K562 (cell line): Measurements from ENCODE around the gene TAF4. TPM values are rescaled to one million over a fixed set of nuclear protein-coding genes. Genes with fewer than 3 reads are reported as not detected.
A peak's percentile ranks its signal among the peaks of the same experiment; 100 is the strongest.

Experiments used
- CHD1 ChIP-seq: fragments of 200-600 bp; sonication (generic); IDR thresholded peaks from one replicate; pipeline ENCODE4 v1.6.1; 2012; ENCODE audit warnings: mild to moderate bottlenecking, moderate library complexity, low read length, inconsistent platforms
- CREB1 ChIP-seq, 2 experiments: sonication (generic) in 1 of 2; formaldehyde crosslinking in 1 of 2; IDR thresholded peaks; 2 replicates each; pipeline versions ENCODE4 v1.6.1 to v1.8.0; 2012 to 2022; ENCODE audit warnings: inconsistent platforms in 1 of 2, mild to moderate bottlenecking in 1 of 2, missing genetic modification reagents in 1 of 2, moderate library complexity in 1 of 2
- EGR1 ChIP-seq: fragments of 450-650 bp; conservative IDR thresholded peaks from 2 replicates; pipeline ENCODE4 v1.6.1; 2017; ENCODE audit warnings: mild to moderate bottlenecking
- EP400 ChIP-seq: fragments of 450-650 bp; IDR thresholded peaks from 2 replicates; pipeline ENCODE4 v1.6.1; 2017; ENCODE audit warnings: antibody characterized with exemption, mild to moderate bottlenecking, moderate library complexity
- FIP1L1 ChIP-seq: fragments of 200-400 bp; formaldehyde crosslinking; IDR thresholded peaks from 2 replicates; pipeline ENCODE4 v1.6.1; 2018; ENCODE audit warnings: mild to moderate bottlenecking, low read depth, low read length; ENCODE audit not compliant: poor library complexity, severe bottlenecking
- HSF4 ChIP-seq: fragments of 250-450 bp; sonication (Bioruptor Pico); IDR thresholded peaks from 2 replicates; pipeline ENCODE4 v2.1.2; 2022; ENCODE audit warnings: mild to moderate bottlenecking, moderate library complexity, borderline replicate concordance
- KLF16 ChIP-seq: IDR thresholded peaks from 2 replicates; pipeline ENCODE4 v1.6.1; 2016; ENCODE audit warnings: antibody characterized with exemption
- L3MBTL2 ChIP-seq: fragments of 450-650 bp; IDR thresholded peaks from 2 replicates; pipeline ENCODE4 v1.6.1; 2016; ENCODE audit warnings: mild to moderate bottlenecking, moderate library complexity
- NFRKB ChIP-seq: fragments of 450-650 bp; IDR thresholded peaks from 2 replicates; pipeline ENCODE4 v1.6.1; 2016; ENCODE audit warnings: low read depth
- NR2C2 ChIP-seq, 2 experiments: fragments of 200-800 bp in 1 of 2; sonication (Bioruptor generic) in 1 of 2; sonication (generic) in 1 of 2; formaldehyde crosslinking in 1 of 2; IDR thresholded peaks; 2 replicates each; pipeline versions ENCODE4 v1.6.1 to v1.8.0; 2016 to 2022; ENCODE audit warnings: mild to moderate bottlenecking in 1 of 2, missing compliant biosample characterization in 1 of 2, missing genetic modification characterization in 1 of 2, missing genetic modification reagents in 1 of 2
- PML ChIP-seq: IDR thresholded peaks from 2 replicates; pipeline ENCODE4 v1.6.1; 2012; ENCODE audit warnings: low read length, inconsistent platforms
- POLR2A ChIP-seq: fragments of 450-650 bp; conservative IDR thresholded peaks from 2 replicates; pipeline ENCODE4 v1.6.1; 2016
- PREB ChIP-seq: sonication (generic); formaldehyde crosslinking; IDR thresholded peaks from 2 replicates; pipeline ENCODE4 v1.8.1; 2023; ENCODE audit warnings: mild to moderate bottlenecking, missing genetic modification reagents
- RB1 ChIP-seq: fragments of 450-650 bp; IDR thresholded peaks from 2 replicates; pipeline ENCODE4 v1.6.1; 2017; ENCODE audit warnings: low read depth, mild to moderate bottlenecking
- ZBTB11 ChIP-seq, 3 experiments: fragments of 200-800 bp in 1 of 3; fragments of 250-450 bp in 1 of 3; fragments of 450-650 bp in 1 of 3; sonication (Bioruptor Pico) in 1 of 3; sonication (Bioruptor generic) in 1 of 3; formaldehyde crosslinking in 1 of 3; IDR thresholded peaks; 2 replicates each; pipeline versions ENCODE4 v1.6.1 to v1.8.0; 2016 to 2022; ENCODE audit warnings: mild to moderate bottlenecking in 2 of 3, missing genetic modification characterization in 2 of 3, missing compliant biosample characterization in 1 of 3, moderate library complexity in 1 of 3
- ZBTB7A ChIP-seq: IDR thresholded peaks from 2 replicates; pipeline ENCODE4 v1.6.1; 2011; ENCODE audit warnings: low read depth, mild to moderate bottlenecking, low read length, moderate library complexity, borderline replicate concordance; ENCODE audit not compliant: control insufficient read depth
- ZNF384 ChIP-seq: IDR thresholded peaks from 2 replicates; pipeline ENCODE4 v1.6.1; 2012; ENCODE audit warnings: low read depth, low read length, improper control_type of control experiment
- ZNF395 ChIP-seq: fragments of 200-800 bp; sonication (Bioruptor generic); IDR thresholded peaks from 2 replicates; pipeline ENCODE4 v1.6.1; 2017; ENCODE audit warnings: missing genetic modification characterization, missing compliant biosample characterization
- ZNF639 ChIP-seq, 2 experiments: fragments of 200-800 bp in 1 of 2; sonication (Bioruptor generic) in 1 of 2; sonication (generic) in 1 of 2; formaldehyde crosslinking in 1 of 2; IDR thresholded peaks in 1 of 2; conservative IDR thresholded peaks in 1 of 2; 2 replicates each; pipeline versions ENCODE4 v1.5.0 to v1.6.1; 2016 to 2020; ENCODE audit warnings: missing compliant biosample characterization in 1 of 2, missing genetic modification characterization in 1 of 2, missing genetic modification reagents in 1 of 2
- polyA plus RNA-seq, 8 experiments: library from polyadenylated mRNA; depleted of rRNA in 4 of 8; stranded (reverse) in 5 of 8; unstranded in 3 of 8; fragments of >200 nt; fragmentation: Nextera tagmentation in 2 of 8; fragmentation: Illumina TruSeq in 1 of 8; extraction: Ambion mirVana in 2 of 8; extraction: Trizol in 1 of 8; gene quantifications; 2 replicates each; pipeline versions ENCODE4 v1.2.1 to v1.2.3, GENCODE V29; 2011 to 2014; ENCODE audit warnings: inconsistent platforms in 1 of 8, missing spikeins in 1 of 8
- total RNA-seq, 7 experiments: library from RNA; depleted of rRNA in 6 of 7; stranded (reverse); fragments of >200 nt in 6 of 7; fragmentation: Illumina TruSeq in 2 of 7; extraction: Trizol in 2 of 7; gene quantifications; 2 replicates each; pipeline versions ENCODE4 v1.2.1 to v1.2.3, GENCODE V29; 2011 to 2021; ENCODE audit warnings: low replicate concordance in 1 of 7

The TAF4 gene
- total and polyA plus RNA-seq, 9 of the 15 experiments (the other 6 are each of a cell fraction or from before 2014, with no cell fraction given) = 0.44 to 28.3 (median 5.6) TPM

GRCh38 chr20:62066339-62066982, 780 bp upstream of the TAF4 start (continued):
- 0 out of 2 replicates have a peak, but pooled peaks have one; percentile 64 for TF ChIP-seq PREB
- TF ChIP-seq NFRKB = peak; percentile 48; the same call in 1 of the 2 replicates
- peak; percentile 48; the same call in 1 of the 2 replicates for TF ChIP-seq RB1
- peak; percentile 47; the same call in 1 of the 2 replicates for TF ChIP-seq POLR2A
- no peak for TF ChIP-seq HSF4
- TF ChIP-seq KLF16 = no peak
- TF ChIP-seq CHD1 = peak; percentile 73
- no peak for TF ChIP-seq EGR1
- TF ChIP-seq ZNF395 (CRISPR knock-in tag) = peak; percentile 72
- no peak for TF ChIP-seq NR2C2 (CRISPR knock-in tag; IDR thresholded peaks at IDR 0.05)
- TF ChIP-seq NR2C2 (tag; IDR thresholded peaks at IDR 0.05) = 0 out of 2 replicates have a peak, but pooled peaks have one; percentile 27
- no peak for TF ChIP-seq CREB1 (IDR thresholded peaks at IDR 0.05)
- TF ChIP-seq CREB1 (CRISPR knock-in tag; IDR thresholded peaks at IDR 0.05) = 0 out of 2 replicates have a peak, but pooled peaks have one; percentile 11
- 0 out of 4 replicates have a peak, but pooled peaks of 1 of the 2 experiments have one; percentile 35 for TF ChIP-seq ZNF639 (CRISPR knock-in tag; conservative IDR thresholded peaks at IDR 0.05 in 1 of 2, IDR thresholded peaks at IDR 0.05 in 1 of 2)
- peak; percentile 29; the same call in 1 of the 2 replicates for TF ChIP-seq EP400
- TF ChIP-seq FIP1L1 = peak; percentile 51
- no peak for TF ChIP-seq ZNF384
- TF ChIP-seq L3MBTL2 = peak; percentile 59; the same call in 1 of the 2 replicates
- 0 out of 2 replicates have a peak, but pooled peaks have one; percentile 36 for TF ChIP-seq PML
- TF ChIP-seq ZBTB7A = peak; percentile 48; the same call in 1 of the 2 replicates
- no peak for TF ChIP-seq ZBTB11 (CRISPR knock-in tag; IDR thresholded peaks at IDR 0.05)
